CD4-positive, CD25-positive, alpha-beta regulatory T cell (primary cell): ENCODE data around the gene ANKRD44. TPM values are rescaled to one million over a fixed set of nuclear protein-coding genes. Genes with fewer than 3 reads are reported as not detected.

ENCODE experiments used
- ATAC-seq, 2 donors: fragments of 150-1000 bp; cut with Tn5 transposase; one replicate each; pipeline ENCODE4 v1.10.0; 2021; ENCODE audit warnings: low read depth in 2 of 2, moderate number of reproducible peaks in 2 of 2, moderate library complexity in 1 of 2
- DNase-seq, 3 donors: peaks; one replicate each; pipeline versions ENCODE4 v3.0.0 to v3.0.0-alpha.2; 2012 to 2022; ENCODE audit warnings: mixed read lengths in 1 of 3
- H3K27ac ChIP-seq: one replicate; pipeline ENCODE4 v1.7.0; 2013; ENCODE audit warnings: mild to moderate bottlenecking, low read length; ENCODE audit not compliant: insufficient read depth, poor library complexity, severe bottlenecking
- H3K27me3 ChIP-seq: one replicate; pipeline ENCODE4 v1.7.0; 2013; ENCODE audit warnings: low read length; ENCODE audit not compliant: control insufficient read depth, insufficient read depth
- H3K36me3 ChIP-seq: one replicate; pipeline ENCODE4 v1.7.0; 2013; ENCODE audit warnings: mild to moderate bottlenecking, low read length, moderate library complexity; ENCODE audit not compliant: control insufficient read depth, insufficient read depth
- H3K4me1 ChIP-seq: 2 replicates; pipeline ENCODE4 v1.7.0; 2013; ENCODE audit warnings: mild to moderate bottlenecking, low read length; ENCODE audit not compliant: insufficient read depth, control insufficient read depth, poor library complexity, severe bottlenecking
- H3K4me3 ChIP-seq: one replicate; pipeline ENCODE4 v1.7.0; 2013; ENCODE audit warnings: low read depth, mild to moderate bottlenecking, low read length, moderate library complexity
- H3K9me3 ChIP-seq, 2 experiments: 1 replicate in 1 of 2; 2 replicates in 1 of 2; pipeline ENCODE4 v1.7.0; 2013; ENCODE audit warnings: low read length in 2 of 2, mild to moderate bottlenecking in 1 of 2, moderate library complexity in 1 of 2; ENCODE audit not compliant: control insufficient read depth in 2 of 2
- H3K27ac Mint-ChIP-seq, 3 donors: one replicate each; pipeline ENCODE4 v1.8.0; 2020 to 2022; ENCODE audit warnings: mild to moderate bottlenecking in 3 of 3, mixed read lengths in 3 of 3, moderate library complexity in 2 of 3
- H3K27me3 Mint-ChIP-seq: one replicate; pipeline ENCODE4 v1.8.0; 2022; ENCODE audit warnings: mild to moderate bottlenecking, mixed read lengths
- H3K36me3 Mint-ChIP-seq: one replicate; pipeline ENCODE4 v1.8.0; 2020; ENCODE audit warnings: mixed read lengths
- H3K4me1 Mint-ChIP-seq, 4 donors: one replicate each; pipeline ENCODE4 v1.8.0; 2020 to 2022; ENCODE audit warnings: mixed read lengths in 4 of 4, mild to moderate bottlenecking in 1 of 4
- H3K4me3 Mint-ChIP-seq, 4 donors: one replicate each; pipeline ENCODE4 v1.8.0; 2020 to 2022; ENCODE audit warnings: mild to moderate bottlenecking in 4 of 4, mixed read lengths in 4 of 4, moderate library complexity in 3 of 4
- H3K9me3 Mint-ChIP-seq, 7 donors: one replicate each; pipeline ENCODE4 v1.8.0; 2020 to 2022; ENCODE audit warnings: mixed read lengths in 7 of 7, mild to moderate bottlenecking in 3 of 7, moderate library complexity in 2 of 7
- polyA plus RNA-seq, 4 donors: library from polyadenylated mRNA; unstranded; fragments of 300-500 nt; fragmentation: Illumina TruSeq; gene quantifications; one replicate each; pipeline ENCODE4 v1.2.3, GENCODE V29; 2021
- total RNA-seq: library from RNA; stranded (reverse); gene quantifications from one replicate; pipeline ENCODE4 v1.2.3, GENCODE V29; 2022

ANKRD44 gene
- total and polyA plus RNA-seq, 5 donors from 2014 or later = 69.6 to 301 (median 85.0) TPM

DNA sequence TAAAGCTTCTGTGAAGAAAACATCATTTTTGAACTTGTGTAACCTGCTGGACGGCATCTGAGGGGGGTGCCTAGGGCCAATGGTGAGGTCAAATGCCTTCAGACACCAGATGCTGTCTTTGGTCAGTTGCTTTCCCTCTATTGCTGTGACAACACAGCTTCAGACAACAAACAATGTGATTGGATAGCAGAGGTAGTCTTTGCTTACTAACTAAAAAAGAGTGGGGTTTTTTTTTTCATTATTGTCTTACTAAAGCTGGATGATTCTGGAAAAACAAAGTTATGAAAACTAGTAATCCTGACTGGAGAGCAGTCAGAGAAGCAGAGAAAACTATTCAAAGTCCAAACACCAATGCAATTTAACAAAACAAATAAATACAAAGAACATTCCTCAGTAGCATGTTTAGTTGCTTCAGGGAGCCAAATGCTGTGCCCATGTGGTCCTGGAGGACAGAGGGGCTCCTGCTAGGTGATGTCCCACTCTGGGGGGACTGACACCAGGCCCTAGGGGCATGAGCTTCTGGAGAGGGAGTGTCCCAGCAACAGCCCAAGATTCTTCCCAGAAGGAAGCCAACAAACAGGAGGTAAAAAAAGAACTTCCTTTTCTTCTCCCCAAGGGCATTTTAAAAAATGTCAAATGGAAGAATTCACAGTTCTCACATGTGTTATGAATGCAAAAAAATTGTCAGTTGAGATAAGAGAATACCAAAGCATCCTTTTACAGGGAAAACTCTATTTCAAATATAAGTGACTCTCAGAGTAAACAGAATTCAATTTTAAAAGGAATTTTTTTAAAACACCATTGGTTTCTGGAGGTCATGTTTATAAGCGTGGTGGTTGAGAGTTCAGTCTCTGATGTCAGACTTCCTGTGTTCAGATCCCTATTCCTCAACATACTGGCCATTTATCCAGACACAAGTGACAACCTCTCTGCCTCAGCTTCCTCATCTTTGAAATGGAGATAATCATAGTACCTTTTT lies 203.0 kb downstream of the ANKRD44 start:
- Mint-ChIP-seq H3K36me3 (peaks cover 20% of the 10 kb centered on the region), H3K4me1 (peaks cover 5 to 17% (median 6%) of the 10 kb centered on the region in 4 donors), H3K4me3 (no peak overlapping the region), H3K9me3 (no peaks in the 10 kb centered on the region), H3K27ac (peak overlapping the region in 2 of 3 donors; percentile 20 to 81), H3K27me3 (no peaks in the 10 kb centered on the region)
- ATAC-seq = no peak
- H3K36me3 ChIP-seq = peaks cover 68% of the 10 kb centered on the region
- H3K4me3 ChIP-seq = no peak overlapping the region
- H3K27ac ChIP-seq = no peak overlapping the region
- no peaks in the 10 kb centered on the region for H3K27me3 ChIP-seq
- H3K9me3 ChIP-seq = no peaks in the 10 kb centered on the region
- no peak for DNase-seq
- no peaks in the 10 kb centered on the region for H3K4me1 ChIP-seq

DNA sequence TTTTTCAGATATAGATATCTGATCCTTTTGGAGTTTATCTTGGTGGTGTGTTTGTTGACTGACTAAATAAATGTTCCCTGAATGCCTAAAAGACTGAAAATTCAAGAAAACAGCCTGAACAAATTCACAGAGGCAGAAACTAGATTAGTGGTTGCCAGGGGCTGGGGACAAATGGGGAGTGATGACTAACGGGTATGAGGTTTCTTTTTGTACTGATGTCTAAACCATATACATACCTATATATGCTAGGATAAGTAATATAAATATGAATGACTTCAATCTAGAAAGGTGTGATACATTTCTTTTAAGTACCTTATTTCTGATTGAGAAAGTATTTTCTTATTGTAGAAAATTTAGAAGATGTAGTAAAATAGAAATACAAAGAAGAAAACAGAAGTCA lies 207.2 kb downstream of the ANKRD44 start:
- Mint-ChIP-seq H3K27me3 (no peaks in the 10 kb centered on the region), H3K36me3 (peaks cover 34% of the 10 kb centered on the region), H3K9me3 (no peaks in the 10 kb centered on the region), H3K4me1 (peaks cover 13 to 18% (median 16%) of the 10 kb centered on the region in 4 donors), H3K27ac (no peak overlapping the region), H3K4me3 (no peak overlapping the region)
- no peaks in the 10 kb centered on the region for H3K4me1 ChIP-seq
- ATAC-seq = no peak
- peaks cover 79% of the 10 kb centered on the region for H3K36me3 ChIP-seq
- peak overlapping the region; percentile 5 for H3K27ac ChIP-seq
- H3K4me3 ChIP-seq = no peak overlapping the region
- H3K27me3 ChIP-seq = no peaks in the 10 kb centered on the region
- H3K9me3 ChIP-seq = no peaks in the 10 kb centered on the region
- DNase-seq = no peak

DNA sequence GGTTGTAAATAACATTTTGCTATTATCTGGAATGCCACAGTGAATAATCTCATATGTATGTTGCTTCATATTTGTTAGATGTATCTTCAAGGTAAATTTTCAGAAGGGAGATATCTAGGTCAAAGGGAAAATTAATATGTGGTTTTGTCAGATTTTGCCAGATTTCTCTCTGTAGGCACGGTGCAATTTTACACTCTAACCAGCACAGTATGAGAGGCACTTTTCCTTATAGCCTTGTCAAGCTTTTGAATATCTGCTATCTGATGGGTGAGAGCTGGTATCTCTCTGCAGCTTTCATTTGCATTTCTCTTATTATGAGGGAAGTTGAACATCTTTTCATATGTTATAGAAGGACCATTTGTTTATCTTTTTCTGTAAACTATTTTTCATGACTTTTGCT lies 208.3 kb downstream of the ANKRD44 start:
- ATAC-seq (no peak), DNase-seq (no peak)
- Mint-ChIP-seq H3K36me3 (peaks cover 45% of the 10 kb centered on the region), H3K4me3 (peak overlapping the region in 1 of 4 donors; percentile 71), H3K4me1 (peaks cover 6 to 19% (median 14%) of the 10 kb centered on the region in 4 donors), H3K27me3 (no peaks in the 10 kb centered on the region), H3K27ac (peak overlapping the region in 2 of 3 donors; percentile 29 to 84), H3K9me3 (no peaks in the 10 kb centered on the region)
- Histone ChIP-seq H3K4me1 (no peaks in the 10 kb centered on the region), H3K9me3 (no peaks in the 10 kb centered on the region), H3K27ac (no peak overlapping the region), H3K36me3 (peaks cover 79% of the 10 kb centered on the region), H3K27me3 (no peaks in the 10 kb centered on the region), H3K4me3 (no peak overlapping the region)

DNA sequence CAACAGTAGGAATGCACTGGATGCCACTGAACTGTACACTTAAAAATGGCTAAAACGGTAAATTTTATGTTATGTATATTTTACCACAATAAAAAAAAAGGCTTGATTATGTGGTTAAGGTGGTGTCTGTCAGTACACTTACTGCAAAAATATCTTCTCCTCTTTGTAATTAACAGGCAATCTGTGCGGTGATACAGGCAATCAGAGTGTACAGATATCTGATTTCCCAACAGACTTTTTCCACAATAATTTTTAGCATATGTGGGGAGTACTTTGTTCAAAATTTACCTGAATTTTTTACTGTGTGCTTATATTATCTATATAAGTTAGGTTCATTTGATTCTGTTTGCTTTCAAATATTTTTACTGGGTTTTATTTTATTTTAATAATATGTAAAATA lies 209.1 kb downstream of the ANKRD44 start:
- Histone ChIP-seq H3K36me3 (peaks cover 84% of the 10 kb centered on the region), H3K27me3 (no peaks in the 10 kb centered on the region), H3K27ac (no peak overlapping the region), H3K4me3 (no peak overlapping the region), H3K9me3 (no peaks in the 10 kb centered on the region), H3K4me1 (no peaks in the 10 kb centered on the region)
- Mint-ChIP-seq H3K4me1 (peaks cover 6 to 19% (median 14%) of the 10 kb centered on the region in 4 donors), H3K4me3 (no peak overlapping the region), H3K9me3 (no peaks in the 10 kb centered on the region), H3K36me3 (peaks cover 46% of the 10 kb centered on the region), H3K27me3 (no peaks in the 10 kb centered on the region), H3K27ac (peak overlapping the region in 1 of 3 donors; percentile 16)
- ATAC-seq (no peak), DNase-seq (no peak)

DNA sequence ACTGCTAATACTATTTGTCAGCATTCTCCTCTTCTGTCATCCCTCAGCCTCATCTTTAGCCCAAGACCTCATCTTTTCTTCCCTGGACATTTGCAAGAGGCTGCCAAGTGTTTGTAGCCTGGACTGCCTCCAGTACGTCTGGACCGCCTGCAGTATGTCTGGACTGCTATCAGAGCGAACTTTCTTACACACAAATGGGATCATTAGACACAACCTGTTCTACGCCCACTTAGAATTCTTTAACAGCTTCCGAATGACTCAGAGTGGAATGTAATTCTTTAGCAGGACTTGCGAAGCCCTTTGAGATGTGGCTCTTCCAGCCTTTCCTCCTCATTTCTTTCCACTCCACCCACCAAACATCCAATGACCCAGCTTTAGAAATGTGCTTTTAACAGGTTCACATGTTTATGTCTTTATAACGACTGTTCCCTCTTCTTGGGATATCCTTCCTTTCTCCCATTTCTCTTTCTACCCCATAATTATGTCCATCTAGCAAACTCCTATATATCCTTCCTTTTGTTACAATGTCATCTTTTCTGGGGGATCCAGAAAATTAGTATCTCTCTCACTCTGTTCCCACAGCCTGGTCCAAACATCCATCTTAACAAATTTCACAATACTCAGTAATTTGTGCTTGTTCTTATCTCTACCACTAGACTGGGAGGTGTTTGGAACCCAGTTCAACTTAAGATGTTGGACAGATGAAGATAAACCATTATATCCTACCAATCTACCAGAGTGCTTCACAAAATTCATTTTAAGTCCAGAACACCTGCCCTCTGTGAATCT lies 212.8 kb downstream of the ANKRD44 start:
- Mint-ChIP-seq H3K4me1 (peaks cover 6 to 29% (median 20%) of the 10 kb centered on the region in 4 donors), H3K4me3 (no peak overlapping the region), H3K27ac (peak overlapping the region in 1 of 3 donors; percentile 30), H3K27me3 (no peaks in the 10 kb centered on the region), H3K36me3 (peaks cover 44% of the 10 kb centered on the region), H3K9me3 (no peaks in the 10 kb centered on the region)
- Histone ChIP-seq H3K27ac (no peak overlapping the region), H3K4me1 (no peaks in the 10 kb centered on the region), H3K4me3 (no peak overlapping the region), H3K27me3 (no peaks in the 10 kb centered on the region), H3K9me3 (no peaks in the 10 kb centered on the region), H3K36me3 (peaks cover 81% of the 10 kb centered on the region)
- ATAC-seq (no peak), DNase-seq (no peak)

DNA sequence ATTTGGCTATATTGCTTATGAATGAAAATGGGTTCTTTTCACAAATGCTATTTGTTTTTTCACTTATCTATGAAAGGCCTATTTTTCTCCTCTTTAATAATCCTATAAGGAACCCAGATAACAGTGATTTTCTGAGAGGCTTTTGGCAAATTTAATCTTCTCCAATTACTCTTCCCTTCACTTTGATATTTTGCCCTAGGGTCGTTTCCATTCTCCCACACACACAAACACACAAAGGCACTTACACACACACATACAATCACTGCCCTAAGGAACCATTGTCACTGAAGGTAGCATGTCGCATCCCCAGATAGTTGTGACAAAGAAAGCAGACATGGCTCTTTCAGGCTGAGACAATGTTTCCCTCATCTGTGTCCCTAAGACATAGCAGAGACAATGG lies 213.9 kb downstream of the ANKRD44 start:
- no peak for ATAC-seq
- H3K9me3 Mint-ChIP-seq = no peaks in the 10 kb centered on the region
- no peak overlapping the region for H3K4me3 Mint-ChIP-seq
- H3K4me1 Mint-ChIP-seq = peaks cover 0 to 28% (median 22%) of the 10 kb centered on the region in 4 donors
- Histone ChIP-seq H3K4me3 (no peak overlapping the region), H3K4me1 (no peaks in the 10 kb centered on the region), H3K27me3 (no peaks in the 10 kb centered on the region), H3K9me3 (no peaks in the 10 kb centered on the region), H3K27ac (no peak overlapping the region), H3K36me3 (peaks cover 81% of the 10 kb centered on the region)
- no peaks in the 10 kb centered on the region for H3K27me3 Mint-ChIP-seq
- peaks cover 46% of the 10 kb centered on the region for H3K36me3 Mint-ChIP-seq
- DNase-seq = no peak
- peak overlapping the region in 2 of 3 donors; percentile 1 to 74 for H3K27ac Mint-ChIP-seq

DNA sequence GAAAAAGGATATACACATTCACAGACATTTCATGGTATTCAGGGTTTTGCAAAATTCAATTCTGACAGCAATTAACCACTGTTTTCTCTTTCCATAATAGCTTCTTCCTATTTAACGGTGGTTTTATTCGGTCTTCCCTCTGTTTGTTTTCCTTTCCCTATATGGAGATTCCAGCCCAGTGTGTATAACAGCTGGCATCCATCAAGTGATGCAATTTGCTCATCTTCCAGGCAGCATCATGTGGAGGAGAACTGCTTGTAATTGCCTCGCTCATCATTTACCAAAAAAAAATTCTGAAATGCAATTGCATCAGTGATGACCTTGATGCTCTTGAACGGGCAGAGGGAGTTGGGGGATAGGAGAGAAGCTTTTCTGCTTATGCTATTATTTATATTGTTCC lies 218.1 kb downstream of the ANKRD44 start:
- no peak for DNase-seq
- H3K4me3 Mint-ChIP-seq = no peak overlapping the region
- ATAC-seq = no peak
- no peaks in the 10 kb centered on the region for H3K9me3 Mint-ChIP-seq
- Histone ChIP-seq H3K27me3 (no peaks in the 10 kb centered on the region), H3K9me3 (no peaks in the 10 kb centered on the region), H3K4me3 (no peak overlapping the region), H3K27ac (no peak overlapping the region), H3K36me3 (peaks cover 83% of the 10 kb centered on the region), H3K4me1 (no peaks in the 10 kb centered on the region)
- peaks cover 42% of the 10 kb centered on the region for H3K36me3 Mint-ChIP-seq
- H3K27me3 Mint-ChIP-seq = no peaks in the 10 kb centered on the region
- peaks cover 17 to 30% (median 21%) of the 10 kb centered on the region in 4 donors for H3K4me1 Mint-ChIP-seq
- H3K27ac Mint-ChIP-seq = peak overlapping the region in 2 of 3 donors; percentile 30 to 74
